Activated naive CD8-positive, alpha-beta T cell treated with anti-CD3 and anti-CD28 coated beads for 36 hours (primary cell): Measurements from ENCODE around the gene KRT5. TPM values are rescaled to one million over a fixed set of nuclear protein-coding genes. Genes with fewer than 3 reads are reported as not detected.
"Not testable (repeated sequence)": the region's sequence is repeated elsewhere in the genome, so short reads cannot be mapped to it uniquely, and the experiment has no call there.

ENCODE experiments used
- DNase-seq: peaks from one replicate; pipeline ENCODE4 v3.0.0; 2021
- H3K27ac Mint-ChIP-seq: one replicate; pipeline ENCODE4 v1.8.0; 2022; ENCODE audit warnings: mild to moderate bottlenecking, moderate library complexity, mixed read lengths
- H3K27me3 Mint-ChIP-seq: one replicate; pipeline ENCODE4 v1.8.0; 2022; ENCODE audit warnings: mild to moderate bottlenecking, mixed read lengths
- H3K36me3 Mint-ChIP-seq: one replicate; pipeline ENCODE4 v1.8.0; 2021; ENCODE audit warnings: mild to moderate bottlenecking, mixed read lengths
- H3K4me1 Mint-ChIP-seq: one replicate; pipeline ENCODE4 v1.8.0; 2021; ENCODE audit warnings: mixed read lengths
- H3K4me3 Mint-ChIP-seq: one replicate; pipeline ENCODE4 v1.8.0; 2022; ENCODE audit warnings: mild to moderate bottlenecking, moderate library complexity, mixed read lengths
- H3K9me3 Mint-ChIP-seq: one replicate; pipeline ENCODE4 v1.8.0; 2022; ENCODE audit warnings: mixed read lengths
- total RNA-seq, 2 experiments: library from RNA; stranded (reverse); gene quantifications; one replicate each; pipeline ENCODE4 v1.2.3, GENCODE V29; 2021

Gene KRT5
- total RNA-seq, 2 experiments from 2014 or later = not detected

- Mint-ChIP-seq H3K9me3 (no peaks in the 10 kb centered on the region), H3K27ac (no peak overlapping the region)
Observed at GRCh38 chr12:52517888-52518287, 2.3 kb downstream of the KRT5 start.

GRCh38 chr12:52517005-52517835 is 3.0 kb downstream of the KRT5 start:
- Mint-ChIP-seq H3K27ac (no peak overlapping the region), H3K36me3 (no peaks in the 10 kb centered on the region)

More at GRCh38 chr12:52517888-52518287, 2.3 kb downstream of the KRT5 start:
- Mint-ChIP-seq H3K36me3 (no peaks in the 10 kb centered on the region), H3K4me3 (no peak overlapping the region), H3K4me1 (no peaks in the 10 kb centered on the region), H3K27me3 (peaks cover 1% of the 10 kb centered on the region)
- no peak for DNase-seq

GRCh38 chr12:52515927-52516831 is 4.0 kb downstream of the KRT5 start:
- H3K36me3 Mint-ChIP-seq = no peaks in the 10 kb centered on the region
- DNase-seq = no peak
- H3K27ac Mint-ChIP-seq = no peak overlapping the region
- no peaks in the 10 kb centered on the region for H3K4me1 Mint-ChIP-seq
- no peak overlapping the region for H3K4me3 Mint-ChIP-seq
- H3K27me3 Mint-ChIP-seq = peaks cover 8% of the 10 kb centered on the region
- H3K9me3 Mint-ChIP-seq = peaks cover 5% of the 10 kb centered on the region

More at GRCh38 chr12:52517005-52517835, 3.0 kb downstream of the KRT5 start:
- no peak for DNase-seq
- no peak overlapping the region for H3K4me3 Mint-ChIP-seq
- H3K9me3 Mint-ChIP-seq = no peaks in the 10 kb centered on the region
- no peaks in the 10 kb centered on the region for H3K4me1 Mint-ChIP-seq
- H3K27me3 Mint-ChIP-seq = peaks cover 6% of the 10 kb centered on the region

GRCh38 chr12:52515319-52515646 is 4.9 kb downstream of the KRT5 start:
- Mint-ChIP-seq H3K27ac (no peak overlapping the region), H3K36me3 (no peaks in the 10 kb centered on the region), H3K27me3 (peaks cover 10% of the 10 kb centered on the region), H3K9me3 (peaks cover 6% of the 10 kb centered on the region), H3K4me3 (no peak overlapping the region), H3K4me1 (no peaks in the 10 kb centered on the region)
- no peak for DNase-seq

- Mint-ChIP-seq H3K27ac (no peak overlapping the region), H3K4me1 (no peaks in the 10 kb centered on the region), H3K27me3 (peaks cover 15% of the 10 kb centered on the region), H3K4me3 (no peak overlapping the region), H3K36me3 (no peaks in the 10 kb centered on the region), H3K9me3 (peaks cover 7% of the 10 kb centered on the region)
- no peak for DNase-seq
Observed at GRCh38 chr12:52514471-52515318, 5.5 kb downstream of the KRT5 start.

- H3K4me1 Mint-ChIP-seq = no peaks in the 10 kb centered on the region
- H3K36me3 Mint-ChIP-seq = no peaks in the 10 kb centered on the region
- no peak overlapping the region for H3K4me3 Mint-ChIP-seq
- H3K9me3 Mint-ChIP-seq = peaks cover 7% of the 10 kb centered on the region
- H3K27ac Mint-ChIP-seq = no peak overlapping the region
- peaks cover 21% of the 10 kb centered on the region for H3K27me3 Mint-ChIP-seq
- no peak for DNase-seq
Observed at GRCh38 chr12:52513736-52514135, 6.5 kb downstream of the KRT5 start.

GRCh38 chr12:52508211-52508610 is 12.0 kb downstream of the KRT5 start:
- Mint-ChIP-seq H3K27me3 (peaks cover 51% of the 10 kb centered on the region), H3K27ac (no peak overlapping the region)

GRCh38 chr12:52506858-52507715 is 13.1 kb downstream of the KRT5 start:
- H3K4me3 Mint-ChIP-seq = no peak overlapping the region
- no peaks in the 10 kb centered on the region for H3K4me1 Mint-ChIP-seq
- no peak overlapping the region for H3K27ac Mint-ChIP-seq
- peaks cover 7% of the 10 kb centered on the region for H3K9me3 Mint-ChIP-seq
- H3K36me3 Mint-ChIP-seq = no peaks in the 10 kb centered on the region
- peaks cover 44% of the 10 kb centered on the region for H3K27me3 Mint-ChIP-seq
- no peak for DNase-seq

More at GRCh38 chr12:52508211-52508610, 12.0 kb downstream of the KRT5 start:
- Mint-ChIP-seq H3K36me3 (no peaks in the 10 kb centered on the region), H3K4me3 (no peak overlapping the region), H3K4me1 (no peaks in the 10 kb centered on the region), H3K9me3 (peaks cover 7% of the 10 kb centered on the region)
- no peak for DNase-seq

- Mint-ChIP-seq H3K4me1 (no peaks in the 10 kb centered on the region), H3K36me3 (no peaks in the 10 kb centered on the region), H3K9me3 (no peaks in the 10 kb centered on the region), H3K27ac (no peak overlapping the region), H3K4me3 (no peak overlapping the region), H3K27me3 (peaks cover 30% of the 10 kb centered on the region)
- no peak for DNase-seq
Observed at GRCh38 chr12:52502877-52503276, 17.3 kb downstream of the KRT5 start.

- Mint-ChIP-seq H3K4me1 (no peaks in the 10 kb centered on the region), H3K36me3 (no peaks in the 10 kb centered on the region)
Observed at GRCh38 chr12:52501490-52501889, 18.7 kb downstream of the KRT5 start.

GRCh38 chr12:52500574-52500973 is 19.6 kb downstream of the KRT5 start:
- not testable (repeated sequence) for DNase-seq, H3K27ac Mint-ChIP-seq, H3K4me3 Mint-ChIP-seq, H3K4me1 Mint-ChIP-seq, H3K36me3 Mint-ChIP-seq, H3K9me3 Mint-ChIP-seq, H3K27me3 Mint-ChIP-seq

More at GRCh38 chr12:52501490-52501889, 18.7 kb downstream of the KRT5 start:
- DNase-seq = no peak
- H3K27ac Mint-ChIP-seq = no peak overlapping the region
- H3K4me3 Mint-ChIP-seq = no peak overlapping the region
- H3K9me3 Mint-ChIP-seq = no peaks in the 10 kb centered on the region
- peaks cover 18% of the 10 kb centered on the region for H3K27me3 Mint-ChIP-seq

- Mint-ChIP-seq H3K4me3 (no peak overlapping the region), H3K27me3 (peaks cover 3% of the 10 kb centered on the region), H3K4me1 (no peaks in the 10 kb centered on the region), H3K9me3 (no peaks in the 10 kb centered on the region), H3K36me3 (no peaks in the 10 kb centered on the region), H3K27ac (no peak overlapping the region)
- no peak for DNase-seq
Observed at GRCh38 chr12:52499806-52500560, 20.2 kb downstream of the KRT5 start.

GRCh38 chr12:52498946-52499345 is 21.2 kb downstream of the KRT5 start:
- no peaks in the 10 kb centered on the region for H3K4me1 Mint-ChIP-seq
- DNase-seq = no peak
- H3K4me3 Mint-ChIP-seq = no peak overlapping the region
- no peaks in the 10 kb centered on the region for H3K36me3 Mint-ChIP-seq
- no peaks in the 10 kb centered on the region for H3K9me3 Mint-ChIP-seq
- no peak overlapping the region for H3K27ac Mint-ChIP-seq
- peaks cover 3% of the 10 kb centered on the region for H3K27me3 Mint-ChIP-seq
